K562 (cell line): ENCODE data around the gene TUBGCP6.
"Not testable (repeated sequence)": the region's sequence is repeated elsewhere in the genome, so short reads cannot be mapped to it uniquely, and the experiment has no call there.

Experiments used
- CTCF ChIP-seq, 3 experiments: IDR thresholded peaks in 2 of 3; conservative IDR thresholded peaks in 1 of 3; 2 replicates each; pipeline ENCODE4 v1.5.1; 2011 to 2012; ENCODE audit warnings: low read length in 3 of 3, mild to moderate bottlenecking in 3 of 3, control low read depth in 2 of 3, improper control_type of control experiment in 1 of 3, inconsistent platforms in 1 of 3, low read depth in 1 of 3, mixed read lengths in 1 of 3, moderate library complexity in 1 of 3; ENCODE audit not compliant: insufficient read depth in 2 of 3
- U2AF2 ChIP-seq: fragments of 200-400 bp; formaldehyde crosslinking; optimal IDR thresholded peaks from 2 replicates; pipeline ENCODE3; 2017; ENCODE audit warnings: low read depth, mild to moderate bottlenecking, low read length
- ZFP1 ChIP-seq: fragments of 450-650 bp; formaldehyde crosslinking; IDR thresholded peaks from 2 replicates; pipeline ENCODE4 v1.4.0; 2020; ENCODE audit warnings: mild to moderate bottlenecking, mixed read lengths

GRCh38 chr22:50273781-50274180 lies 29.0 kb upstream of the TUBGCP6 start:
- not testable (repeated sequence) for TF ChIP-seq ZFP1 (CRISPR knock-in tag); CTCF (IDR thresholded peaks at IDR 0.05 in 2 of 3, conservative IDR thresholded peaks at IDR 0.05 in 1 of 3; ENCODE audit: insufficient read depth in 2 of 3, low read depth in 1 of 3, low read length in 3 of 3); U2AF2
